ENCODE measurements around the gene TSHZ1.

- no peak for TF ChIP-seq CTCF (IDR thresholded peaks at IDR 0.05)
- TF ChIP-seq POLR2A (IDR thresholded peaks at IDR 0.05) = no peak
Measured at GRCh38 chr18:75251466-75251865, 40.9 kb downstream of the TSHZ1 start.
